GM18861 (cell line): ENCODE results near the gene MYO5C.

Experiments
- ATAC-seq: cut with Tn5 transposase; IDR thresholded peaks from one replicate; pipeline ENCODE4 v1.9.1; 2021; ENCODE audit not compliant: unreplicated experiment

Gene MYO5C

GRCh38 chr15:52295421-52296001 lies at the start of gene MYO5C:
MYO5C (minus strand) TSS chr15:52295804; CDS start chr15:52295636, 168 bp downstream.
- no peak for ATAC-seq

GRCh38 chr15:52344592-52344991 lies 49.0 kb upstream of the MYO5C start:
- ATAC-seq = no peak

- ATAC-seq = no peak
Observed at GRCh38 chr15:52343831-52344230, 48.2 kb upstream of the MYO5C start.

- ATAC-seq = no peak
Observed at GRCh38 chr15:52340093-52340492, 44.5 kb upstream of the MYO5C start.

GRCh38 chr15:52338891-52339290 lies 43.3 kb upstream of the MYO5C start:
- no peak for ATAC-seq

- ATAC-seq = no peak
Observed at GRCh38 chr15:52338058-52338457, 42.5 kb upstream of the MYO5C start.

GRCh38 chr15:52337198-52337853 lies 41.7 kb upstream of the MYO5C start:
- ATAC-seq = no peak

GRCh38 chr15:52336529-52336928 lies 40.9 kb upstream of the MYO5C start:
- ATAC-seq = no peak

- ATAC-seq = no peak
Observed at GRCh38 chr15:52334491-52335160, 39.0 kb upstream of the MYO5C start.

GRCh38 chr15:52331490-52332240 lies 36.1 kb upstream of the MYO5C start:
- ATAC-seq = peak; percentile 83

GRCh38 chr15:52329987-52330386 lies 34.4 kb upstream of the MYO5C start:
- ATAC-seq = no peak

GRCh38 chr15:52329150-52329549 lies 33.5 kb upstream of the MYO5C start:
- no peak for ATAC-seq

GRCh38 chr15:52328680-52329079 lies 33.1 kb upstream of the MYO5C start:
- no peak for ATAC-seq

GRCh38 chr15:52326756-52327155 lies 31.2 kb upstream of the MYO5C start:
- no peak for ATAC-seq

- ATAC-seq = no peak
Observed at GRCh38 chr15:52324109-52324508, 28.5 kb upstream of the MYO5C start.

- no peak for ATAC-seq
Observed at GRCh38 chr15:52318729-52319500, 23.3 kb upstream of the MYO5C start.

- ATAC-seq = no peak
Observed at GRCh38 chr15:52317688-52318087, 22.1 kb upstream of the MYO5C start.

- no peak for ATAC-seq
Observed at GRCh38 chr15:52317022-52317421, 21.4 kb upstream of the MYO5C start.

- peak; percentile 75 for ATAC-seq
Observed at GRCh38 chr15:52309154-52309548, 13.5 kb upstream of the MYO5C start.

GRCh38 chr15:52308446-52309153 lies 13.0 kb upstream of the MYO5C start:
- ATAC-seq = peak; percentile 69
